Measurements from ENCODE around the gene TMPO. TPM values are rescaled to one million over a fixed set of nuclear protein-coding genes. Genes with fewer than 3 reads are reported as not detected.

Gene TMPO
- total RNA-seq, 1 experiment from 2014 or later, result 176 TPM

- TF ChIP-seq JAZF1 (CRISPR knock-in tag; IDR thresholded peaks at IDR 0.05) (no peak), NR2C2 (CRISPR knock-in tag; IDR thresholded peaks at IDR 0.05) (no peak), ZNF532 (CRISPR knock-in tag; IDR thresholded peaks at IDR 0.05; ENCODE audit: borderline replicate concordance) (no peak), CTCF (IDR thresholded peaks at IDR 0.05) (no peak), ZNF512 (CRISPR knock-in tag; IDR thresholded peaks at IDR 0.05; ENCODE audit: borderline replicate concordance) (no peak), ARID4B (CRISPR knock-in tag; IDR thresholded peaks at IDR 0.05; ENCODE audit: borderline replicate concordance) (no peak), ZNF317 (CRISPR knock-in tag; IDR thresholded peaks at IDR 0.05; ENCODE audit: borderline replicate concordance, low read depth) (no peak), SP1 (CRISPR knock-in tag; conservative IDR thresholded peaks at IDR 0.05) (no peak), PREB (CRISPR knock-in tag; IDR thresholded peaks at IDR 0.05; ENCODE audit: borderline replicate concordance) (no peak), ZNF396 (CRISPR knock-in tag; IDR thresholded peaks at IDR 0.05; ENCODE audit: borderline replicate concordance) (no peak), RELA (CRISPR knock-in tag; IDR thresholded peaks at IDR 0.05; ENCODE audit: borderline replicate concordance) (no peak), ZNF121 (CRISPR knock-in tag; IDR thresholded peaks at IDR 0.05) (no peak), ELF4 (CRISPR knock-in tag; IDR thresholded peaks at IDR 0.05; ENCODE audit: low read depth) (no peak), USF1 (CRISPR knock-in tag; IDR thresholded peaks at IDR 0.05) (no peak), TP53 (CRISPR knock-in tag; IDR thresholded peaks at IDR 0.05) (no peak), IRF2 (CRISPR knock-in tag; IDR thresholded peaks at IDR 0.05; ENCODE audit: borderline replicate concordance, low read depth) (no peak), IRF1 (CRISPR knock-in tag; IDR thresholded peaks at IDR 0.05) (no peak)
- peaks cover 36% of the 10 kb centered on the region for H3K36me3 Mint-ChIP-seq
- no peaks in the 10 kb centered on the region for H3K9me3 Mint-ChIP-seq
- peak overlapping the region; percentile 99 for H3K27ac Mint-ChIP-seq
- H3K4me1 Mint-ChIP-seq, result peaks cover 22% of the 10 kb centered on the region
- H3K4me3 Mint-ChIP-seq, result peak overlapping the region; percentile 98
- ATAC-seq, result no peak
- POLR2A ChIA-PET, result interaction anchor here (0.6 to 2.0 kb wide), 12 partner anchors 10 to 207 kb away, joined by 3 to 8 read pairs (median 4); partner anchors contain the start of genes APAF1 and IKBIP
- H3K27me3 Mint-ChIP-seq (ENCODE audit: low read depth), result no peaks in the 10 kb centered on the region
- DNase-seq (ENCODE audit: low spot score), result no peak
- CTCF ChIA-PET, result interaction anchor here (0.6 to 2.5 kb wide), 13 partner anchors 19 to 1606 kb away, joined by 3 to 20 read pairs (median 4); no protein-coding TSS in a partner anchor
Measured at GRCh38 chr12:98592825-98593322, 77.5 kb downstream of the TMPO start.

Measured in WTC11 (cell line).